ENCODE measurements around the gene MS4A6A. TPM values are rescaled to one million over a fixed set of nuclear protein-coding genes. Genes with fewer than 3 reads are reported as not detected.
A peak's percentile ranks its signal among the peaks of the same experiment; 100 is the strongest.

The MS4A6A gene
- total and polyA plus RNA-seq, 9 of the 15 experiments (the other 6 are each of a cell fraction or from before 2014, with no cell fraction given): 0.57 to 9.5 (median 4.2) TPM

DNA sequence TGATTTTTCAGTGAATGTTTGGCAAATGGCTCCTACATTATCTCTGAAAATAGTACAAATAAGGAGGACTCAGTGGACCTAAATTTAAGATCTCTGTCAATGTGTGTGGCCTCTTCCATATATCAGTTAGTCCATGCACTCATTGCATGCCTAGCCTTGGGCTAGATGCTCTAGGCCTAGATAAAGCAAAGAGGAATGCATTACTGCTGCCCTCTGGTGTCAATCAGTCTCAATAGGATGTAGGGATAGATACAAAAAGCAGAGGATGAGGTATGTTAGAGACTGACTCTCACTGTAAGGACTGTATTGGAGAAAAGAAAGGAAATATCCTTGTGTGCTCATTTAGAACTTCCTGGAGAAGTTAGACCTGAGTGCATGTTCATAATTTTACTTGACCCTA lies 52.4 kb downstream of the MS4A6A start (continued):
- TF ChIP-seq NFE2L1 (tag; IDR thresholded peaks at IDR 0.05; ENCODE audit: borderline replicate concordance, low read depth): no peak
- TF ChIP-seq RAD21 (CRISPR knock-in tag; conservative IDR thresholded peaks at IDR 0.05 in 1 of 2, IDR thresholded peaks at IDR 0.05 in 1 of 2): peak; percentile 97 to 99
- TF ChIP-seq ZNF133 (CRISPR knock-in tag; IDR thresholded peaks at IDR 0.05): no peak
- no peak for TF ChIP-seq FOXA1 (IDR thresholded peaks at IDR 0.05; ENCODE audit: borderline replicate concordance)
- no peak for TF ChIP-seq MEF2A (IDR thresholded peaks at IDR 0.05; ENCODE audit: control insufficient read depth, low read depth, low read length)
- no peak for TF ChIP-seq SIX5 (IDR thresholded peaks at IDR 0.05; ENCODE audit: borderline replicate concordance in 1 of 2, insufficient read depth in 1 of 2, low read depth in 1 of 2, low read length in 2 of 2)
- TF ChIP-seq RBFOX2 (IDR thresholded peaks at IDR 0.05; ENCODE audit: low read depth, low read length): no peak
- TF ChIP-seq, protein P1, sequence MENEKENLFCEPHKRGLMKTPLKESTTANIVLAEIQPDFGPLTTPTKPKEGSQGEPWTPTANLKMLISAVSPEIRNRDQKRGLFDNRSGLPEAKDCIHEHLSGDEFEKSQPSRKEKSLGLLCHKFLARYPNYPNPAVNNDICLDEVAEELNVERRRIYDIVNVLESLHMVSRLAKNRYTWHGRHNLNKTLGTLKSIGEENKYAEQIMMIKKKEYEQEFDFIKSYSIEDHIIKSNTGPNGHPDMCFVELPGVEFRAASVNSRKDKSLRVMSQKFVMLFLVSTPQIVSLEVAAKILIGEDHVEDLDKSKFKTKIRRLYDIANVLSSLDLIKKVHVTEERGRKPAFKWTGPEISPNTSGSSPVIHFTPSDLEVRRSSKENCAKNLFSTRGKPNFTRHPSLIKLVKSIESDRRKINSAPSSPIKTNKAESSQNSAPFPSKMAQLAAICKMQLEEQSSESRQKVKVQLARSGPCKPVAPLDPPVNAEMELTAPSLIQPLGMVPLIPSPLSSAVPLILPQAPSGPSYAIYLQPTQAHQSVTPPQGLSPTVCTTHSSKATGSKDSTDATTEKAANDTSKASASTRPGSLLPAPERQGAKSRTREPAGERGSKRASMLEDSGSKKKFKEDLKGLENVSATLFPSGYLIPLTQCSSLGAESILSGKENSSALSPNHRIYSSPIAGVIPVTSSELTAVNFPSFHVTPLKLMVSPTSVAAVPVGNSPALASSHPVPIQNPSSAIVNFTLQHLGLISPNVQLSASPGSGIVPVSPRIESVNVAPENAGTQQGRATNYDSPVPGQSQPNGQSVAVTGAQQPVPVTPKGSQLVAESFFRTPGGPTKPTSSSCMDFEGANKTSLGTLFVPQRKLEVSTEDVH (IDR thresholded peaks at IDR 0.05; ENCODE audit: low read depth, partially characterized antibody): no peak
- no peak for TF ChIP-seq ELF4 (CRISPR knock-in tag; IDR thresholded peaks at IDR 0.05)
- TF ChIP-seq CBFB (CRISPR knock-in tag; IDR thresholded peaks at IDR 0.05): no peak
- no peak for TF ChIP-seq NELFE (IDR thresholded peaks at IDR 0.05; ENCODE audit: insufficient read depth, insufficient read length)
- no peak; the same call in 1 of the 2 replicates for TF ChIP-seq MECOM (CRISPR knock-in tag; IDR thresholded peaks at IDR 0.05)
- TF ChIP-seq ZNF780A (CRISPR knock-in tag; IDR thresholded peaks at IDR 0.05): no peak
- TF ChIP-seq RBM39 (optimal IDR thresholded peaks at IDR 0.05; ENCODE audit: low read depth, low read length): no peak
- TF ChIP-seq, protein P2, sequence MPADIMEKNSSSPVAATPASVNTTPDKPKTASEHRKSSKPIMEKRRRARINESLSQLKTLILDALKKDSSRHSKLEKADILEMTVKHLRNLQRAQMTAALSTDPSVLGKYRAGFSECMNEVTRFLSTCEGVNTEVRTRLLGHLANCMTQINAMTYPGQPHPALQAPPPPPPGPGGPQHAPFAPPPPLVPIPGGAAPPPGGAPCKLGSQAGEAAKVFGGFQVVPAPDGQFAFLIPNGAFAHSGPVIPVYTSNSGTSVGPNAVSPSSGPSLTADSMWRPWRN (IDR thresholded peaks at IDR 0.05; ENCODE audit: low read depth): no peak
- TF ChIP-seq, protein P3, sequence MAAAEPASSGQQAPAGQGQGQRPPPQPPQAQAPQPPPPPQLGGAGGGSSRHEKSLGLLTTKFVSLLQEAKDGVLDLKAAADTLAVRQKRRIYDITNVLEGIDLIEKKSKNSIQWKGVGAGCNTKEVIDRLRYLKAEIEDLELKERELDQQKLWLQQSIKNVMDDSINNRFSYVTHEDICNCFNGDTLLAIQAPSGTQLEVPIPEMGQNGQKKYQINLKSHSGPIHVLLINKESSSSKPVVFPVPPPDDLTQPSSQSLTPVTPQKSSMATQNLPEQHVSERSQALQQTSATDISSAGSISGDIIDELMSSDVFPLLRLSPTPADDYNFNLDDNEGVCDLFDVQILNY (CRISPR knock-in tag; IDR thresholded peaks at IDR 0.05): no peak
- TF ChIP-seq, protein P4, sequence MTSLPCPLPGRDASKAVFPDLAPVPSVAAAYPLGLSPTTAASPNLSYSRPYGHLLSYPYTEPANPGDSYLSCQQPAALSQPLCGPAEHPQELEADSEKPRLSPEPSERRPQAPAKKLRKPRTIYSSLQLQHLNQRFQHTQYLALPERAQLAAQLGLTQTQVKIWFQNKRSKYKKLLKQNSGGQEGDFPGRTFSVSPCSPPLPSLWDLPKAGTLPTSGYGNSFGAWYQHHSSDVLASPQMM (CRISPR knock-in tag; IDR thresholded peaks at IDR 0.05): no peak
- TF ChIP-seq, protein P5, sequence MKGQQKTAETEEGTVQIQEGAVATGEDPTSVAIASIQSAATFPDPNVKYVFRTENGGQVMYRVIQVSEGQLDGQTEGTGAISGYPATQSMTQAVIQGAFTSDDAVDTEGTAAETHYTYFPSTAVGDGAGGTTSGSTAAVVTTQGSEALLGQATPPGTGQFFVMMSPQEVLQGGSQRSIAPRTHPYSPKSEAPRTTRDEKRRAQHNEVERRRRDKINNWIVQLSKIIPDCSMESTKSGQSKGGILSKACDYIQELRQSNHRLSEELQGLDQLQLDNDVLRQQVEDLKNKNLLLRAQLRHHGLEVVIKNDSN (CRISPR knock-in tag; IDR thresholded peaks at IDR 0.05): no peak
- TF ChIP-seq DACH1 (IDR thresholded peaks at IDR 0.05; ENCODE audit: partially characterized antibody): no peak
- no peak for TF ChIP-seq ZNF224 (CRISPR knock-in tag; IDR thresholded peaks at IDR 0.05)
- TF ChIP-seq HDAC1 (IDR thresholded peaks at IDR 0.05): no peak
- no peak for TF ChIP-seq FOXA3 (CRISPR knock-in tag; conservative IDR thresholded peaks at IDR 0.05 in 1 of 2, IDR thresholded peaks at IDR 0.05 in 1 of 2)
- TF ChIP-seq CBX1 (IDR thresholded peaks at IDR 0.05; ENCODE audit: low read depth): peak; percentile 50; the same call in 1 of the 2 replicates
- TF ChIP-seq TAF9B (IDR thresholded peaks at IDR 0.05; ENCODE audit: partially characterized antibody): no peak
- no peak for TF ChIP-seq DIDO1 (tag; IDR thresholded peaks at IDR 0.05; ENCODE audit: low read depth)

Measured in K562 (cell line).